ENCODE results near the gene PRKCH. TPM values are rescaled to one million over a fixed set of nuclear protein-coding genes. Genes with fewer than 3 reads are reported as not detected.

Gene PRKCH
- 5.9 and 17.2 TPM in 2 replicates for total RNA-seq (2012; rRNA removed)

DNA sequence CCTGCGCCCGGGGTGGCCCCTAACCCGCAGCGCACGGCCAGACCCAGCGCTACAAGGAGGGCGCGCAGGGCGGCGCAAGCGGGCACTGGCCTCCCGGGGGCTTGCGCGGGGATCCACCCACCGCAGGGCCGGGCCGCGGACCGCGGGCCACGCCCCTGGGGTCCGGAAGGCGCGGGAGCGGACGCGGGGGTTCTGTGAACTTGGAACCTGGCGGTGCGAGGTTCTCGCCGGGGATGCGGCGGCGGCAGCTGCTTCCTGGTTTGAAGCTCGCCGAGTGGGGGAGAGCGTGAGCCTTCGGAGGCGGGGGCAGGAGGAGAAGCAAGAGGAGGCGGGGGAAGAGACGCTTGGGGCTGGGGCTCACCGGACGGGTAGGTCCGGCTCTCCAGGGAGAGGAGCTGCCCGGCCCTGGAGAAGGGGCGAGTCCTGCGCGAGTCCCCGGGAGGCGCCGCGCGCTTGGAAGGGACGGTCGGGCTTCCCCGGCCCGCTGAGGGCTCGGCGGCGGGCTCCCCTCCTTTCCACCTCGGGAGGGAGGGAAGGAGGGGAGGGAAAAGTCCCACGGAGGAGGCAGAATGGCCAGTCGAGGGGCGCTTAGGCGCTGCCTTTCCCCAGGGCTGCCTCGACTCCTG, at the start of gene PRKCH:
TSS of gene PRKCH (plus strand) at position 195 of the 626 bp plus-strand sequence. CDS start 523 bp downstream, outside the sequence.
- peak within 1 kb of the TSS; percentile 51 for H3K9ac ChIP-seq (ENCODE audit: low read depth, low read length)
- peaks cover 14% of the 10 kb centered on the region for H3K4me1 ChIP-seq (ENCODE audit: control insufficient read depth, insufficient read depth, low read length)
- H3K9me3 ChIP-seq (replicated peaks; ENCODE audit: low read length), result no peaks in the 10 kb centered on the region
- H3K36me3 ChIP-seq (ENCODE audit: insufficient read depth, low read length), result no peaks in the 10 kb centered on the region
- peaks cover 65% of the 10 kb centered on the region for H3K27me3 ChIP-seq (ENCODE audit: control insufficient read depth, insufficient read depth, low read length)
- H3K4me3 ChIP-seq (ENCODE audit: low read length), result peak within 1 kb of the TSS; percentile 76
- H3K4me2 ChIP-seq (ENCODE audit: low read length), result peak within 1 kb of the TSS; percentile 97

DNA sequence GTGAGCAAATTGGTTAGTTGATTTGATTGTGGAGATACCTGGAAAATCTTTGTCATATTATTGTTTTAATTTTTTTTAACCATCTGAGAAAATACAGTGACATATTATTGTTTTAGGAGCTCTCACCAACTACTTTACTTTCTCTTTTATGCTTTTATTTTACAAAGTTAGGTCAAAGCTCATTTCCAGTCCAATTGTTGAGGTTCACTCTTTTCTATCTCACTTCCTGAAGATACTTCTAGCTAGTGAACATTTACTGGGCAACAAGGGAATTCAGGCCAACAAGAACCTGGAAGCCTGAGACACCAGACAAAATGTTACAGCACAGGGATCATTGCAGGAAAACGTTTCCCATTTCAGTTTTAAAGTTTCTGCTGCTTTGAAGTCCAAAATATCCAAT, 44.1 kb upstream of the PRKCH start:
- Histone ChIP-seq H3K36me3 (ENCODE audit: insufficient read depth, low read length) (no peaks in the 10 kb centered on the region), H3K9me3 (replicated peaks; ENCODE audit: low read length) (no peaks in the 10 kb centered on the region), H3K4me2 (ENCODE audit: low read length) (no peak overlapping the region), H3K9ac (ENCODE audit: low read depth, low read length) (no peak overlapping the region), H3K4me1 (ENCODE audit: control insufficient read depth, insufficient read depth, low read length) (peaks cover 17% of the 10 kb centered on the region), H3K27me3 (ENCODE audit: control insufficient read depth, insufficient read depth, low read length) (peaks cover 19% of the 10 kb centered on the region), H3K4me3 (ENCODE audit: low read length) (no peak overlapping the region)

DNA sequence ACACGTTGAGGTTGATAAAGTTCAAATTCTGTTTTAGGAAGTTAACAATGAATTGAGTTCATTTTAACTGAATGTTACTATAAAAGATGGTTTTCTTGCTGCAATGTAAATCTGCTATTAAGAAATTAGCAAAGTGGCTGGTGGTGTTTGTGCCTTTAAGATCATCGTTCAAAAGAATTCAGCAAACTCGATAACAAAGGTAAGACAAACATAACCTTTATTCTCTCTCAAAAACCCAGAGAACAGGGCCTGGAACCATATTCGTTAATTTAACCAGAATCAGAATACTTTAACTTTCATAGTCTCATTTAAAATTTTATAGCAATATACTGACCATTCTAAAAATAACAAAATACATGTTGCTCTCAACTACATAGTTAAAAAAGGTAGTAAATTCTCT, 43.6 kb upstream of the PRKCH start:
- Histone ChIP-seq H3K4me1 (ENCODE audit: control insufficient read depth, insufficient read depth, low read length) (peaks cover 14% of the 10 kb centered on the region), H3K9ac (ENCODE audit: low read depth, low read length) (no peak overlapping the region), H3K27me3 (ENCODE audit: control insufficient read depth, insufficient read depth, low read length) (peaks cover 19% of the 10 kb centered on the region), H3K4me2 (ENCODE audit: low read length) (no peak overlapping the region), H3K36me3 (ENCODE audit: insufficient read depth, low read length) (no peaks in the 10 kb centered on the region), H3K9me3 (replicated peaks; ENCODE audit: low read length) (no peaks in the 10 kb centered on the region), H3K4me3 (ENCODE audit: low read length) (no peak overlapping the region)

DNA sequence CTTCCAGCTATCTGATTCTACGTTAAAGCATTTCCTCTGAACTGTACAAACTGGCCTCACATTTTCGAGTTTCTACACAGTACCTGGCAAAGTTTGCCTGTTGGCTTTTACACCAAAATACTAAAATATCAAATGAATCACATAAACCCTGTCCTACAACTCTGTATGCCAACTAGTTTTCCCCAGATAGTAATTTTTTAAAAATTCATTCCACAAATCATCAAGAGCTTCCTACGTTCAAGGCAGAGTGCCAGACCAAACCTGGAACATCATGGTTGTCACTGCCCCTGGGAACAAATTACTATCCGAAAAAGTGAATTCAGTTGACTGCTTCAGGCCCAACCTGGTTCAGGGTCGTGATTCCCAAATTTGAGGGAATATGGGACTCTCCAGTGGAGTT, 42.3 kb upstream of the PRKCH start:
- no peak overlapping the region for H3K9ac ChIP-seq (ENCODE audit: low read depth, low read length)
- H3K4me2 ChIP-seq (ENCODE audit: low read length), result no peak overlapping the region
- no peaks in the 10 kb centered on the region for H3K9me3 ChIP-seq (replicated peaks; ENCODE audit: low read length)
- no peaks in the 10 kb centered on the region for H3K36me3 ChIP-seq (ENCODE audit: insufficient read depth, low read length)
- H3K4me1 ChIP-seq (ENCODE audit: control insufficient read depth, insufficient read depth, low read length), result peaks cover 14% of the 10 kb centered on the region
- H3K27me3 ChIP-seq (ENCODE audit: control insufficient read depth, insufficient read depth, low read length), result peaks cover 19% of the 10 kb centered on the region
- no peak overlapping the region for H3K4me3 ChIP-seq (ENCODE audit: low read length)

DNA sequence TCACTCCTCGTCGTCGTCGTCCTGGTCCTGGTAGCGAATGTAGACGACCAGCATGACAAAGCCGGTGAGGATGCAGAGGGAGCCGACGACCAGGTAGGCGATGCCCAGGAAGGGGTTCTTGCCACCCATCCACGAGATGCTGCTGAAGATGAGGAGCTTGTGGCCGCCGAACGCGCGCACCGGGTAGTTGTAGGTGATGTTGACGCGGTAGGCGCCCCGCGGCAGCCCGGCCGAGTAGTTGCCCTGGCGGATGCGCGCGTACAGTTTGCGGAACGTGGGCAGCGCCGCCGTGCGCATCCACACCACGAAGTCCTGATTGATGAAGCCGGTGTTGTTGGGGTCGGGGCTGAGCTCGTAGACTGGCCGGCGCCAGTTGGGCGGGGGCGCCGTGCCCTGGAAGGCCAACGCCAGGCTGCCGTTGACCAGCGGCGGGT, 41.3 kb upstream of the PRKCH start:
- peaks cover 17% of the 10 kb centered on the region for H3K4me1 ChIP-seq (ENCODE audit: control insufficient read depth, insufficient read depth, low read length)
- H3K27me3 ChIP-seq (ENCODE audit: control insufficient read depth, insufficient read depth, low read length), result peaks cover 13% of the 10 kb centered on the region
- H3K4me3 ChIP-seq (ENCODE audit: low read length), result peak overlapping the region; percentile 77
- peak overlapping the region; percentile 94 for H3K4me2 ChIP-seq (ENCODE audit: low read length)
- H3K9me3 ChIP-seq (replicated peaks; ENCODE audit: low read length), result no peaks in the 10 kb centered on the region
- H3K9ac ChIP-seq (ENCODE audit: low read depth, low read length), result peak overlapping the region; percentile 81
- H3K36me3 ChIP-seq (ENCODE audit: insufficient read depth, low read length), result no peaks in the 10 kb centered on the region

DNA sequence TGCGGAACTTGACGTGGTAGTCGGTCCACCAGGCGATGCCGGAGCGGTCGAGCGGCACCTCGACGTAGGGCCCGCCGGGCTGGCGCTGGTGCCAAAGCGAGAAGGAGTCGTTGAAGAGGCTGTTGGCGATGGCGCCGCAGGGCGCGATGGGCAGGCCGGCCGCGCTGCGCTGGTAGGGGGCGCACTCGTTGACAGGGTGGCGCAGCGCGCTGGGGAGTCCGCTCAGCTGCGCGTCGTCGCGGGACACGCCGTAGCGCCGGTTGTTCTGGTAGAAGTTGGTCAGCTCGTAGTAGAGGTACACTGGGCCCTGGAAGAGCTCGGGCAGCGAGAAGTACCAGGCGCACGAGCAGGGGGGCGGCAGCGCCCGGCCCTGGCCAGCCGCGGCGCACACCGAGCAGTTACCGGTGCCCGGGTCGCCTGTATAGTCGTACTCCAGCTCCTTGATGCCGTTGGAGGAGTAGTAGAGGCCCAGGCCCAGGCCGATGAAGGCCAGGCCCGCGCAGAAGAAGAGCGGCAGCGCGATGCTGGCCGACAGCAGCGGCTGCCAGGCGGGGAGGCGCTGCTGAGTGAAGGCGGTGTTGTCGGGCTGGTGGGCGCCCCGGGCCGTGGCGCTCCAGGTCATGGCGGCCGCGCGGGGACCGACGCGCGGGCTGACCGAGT, 40.7 kb upstream of the PRKCH start:
- Histone ChIP-seq H3K4me3 (ENCODE audit: low read length) (peak overlapping the region; percentile 77), H3K9ac (ENCODE audit: low read depth, low read length) (peak overlapping the region; percentile 81), H3K9me3 (replicated peaks; ENCODE audit: low read length) (no peaks in the 10 kb centered on the region), H3K36me3 (ENCODE audit: insufficient read depth, low read length) (no peaks in the 10 kb centered on the region), H3K4me2 (ENCODE audit: low read length) (peak overlapping the region; percentile 94), H3K4me1 (ENCODE audit: control insufficient read depth, insufficient read depth, low read length) (peaks cover 22% of the 10 kb centered on the region), H3K27me3 (ENCODE audit: control insufficient read depth, insufficient read depth, low read length) (peaks cover 11% of the 10 kb centered on the region)

DNA sequence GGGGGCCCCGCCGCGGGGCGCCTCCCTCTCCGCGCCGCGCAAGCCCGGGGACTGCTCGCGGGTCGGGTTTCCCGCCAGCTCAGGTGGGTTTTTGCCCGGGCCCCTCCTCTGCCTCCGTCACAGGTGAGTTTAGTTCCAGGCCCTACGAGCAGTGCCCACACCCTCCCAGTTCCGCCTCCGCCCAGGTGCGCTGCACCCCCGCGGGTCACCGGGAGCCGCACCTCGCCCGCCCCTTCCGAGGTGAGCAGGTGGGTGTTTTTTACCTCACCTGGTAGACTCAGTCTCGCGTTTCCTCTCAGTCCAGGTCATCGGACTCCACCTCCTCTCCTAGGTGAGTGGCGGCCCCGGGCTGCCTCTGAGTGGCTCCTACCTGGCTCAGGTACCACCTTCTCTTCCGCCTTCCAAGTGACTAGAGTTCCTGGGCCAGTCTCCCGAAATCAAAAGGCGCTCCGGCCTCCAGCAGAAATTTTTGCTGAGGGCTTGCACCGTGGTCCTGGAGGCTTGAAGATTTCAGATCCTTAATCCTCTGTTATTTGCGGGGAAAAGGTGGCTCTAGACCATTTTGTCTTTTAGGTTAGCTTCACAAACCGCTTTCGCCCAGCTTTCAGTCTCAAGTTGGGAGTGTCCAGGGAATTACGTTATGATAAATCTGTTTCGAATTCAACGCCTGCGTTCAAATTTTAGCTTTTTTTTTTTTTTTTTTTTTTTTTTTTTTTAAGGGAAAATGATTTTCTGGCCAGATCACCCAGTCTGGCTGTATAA, 40.0 kb upstream of the PRKCH start, which contains the start of gene TMEM30B:
TSS of gene TMEM30B (minus strand) at position 153 of the 762 bp plus-strand sequence. CDS start 191 bp downstream, outside the sequence.
- Histone ChIP-seq H3K9ac (ENCODE audit: low read depth, low read length) (peak within 1 kb of the TSS; percentile 81), H3K4me3 (ENCODE audit: low read length) (peak within 1 kb of the TSS; percentile 77), H3K36me3 (ENCODE audit: insufficient read depth, low read length) (no peaks in the 10 kb centered on the region), H3K9me3 (replicated peaks; ENCODE audit: low read length) (no peaks in the 10 kb centered on the region), H3K4me2 (ENCODE audit: low read length) (peak within 1 kb of the TSS; percentile 94), H3K4me1 (ENCODE audit: control insufficient read depth, insufficient read depth, low read length) (peaks cover 27% of the 10 kb centered on the region), H3K27me3 (ENCODE audit: control insufficient read depth, insufficient read depth, low read length) (peaks cover 11% of the 10 kb centered on the region)

DNA sequence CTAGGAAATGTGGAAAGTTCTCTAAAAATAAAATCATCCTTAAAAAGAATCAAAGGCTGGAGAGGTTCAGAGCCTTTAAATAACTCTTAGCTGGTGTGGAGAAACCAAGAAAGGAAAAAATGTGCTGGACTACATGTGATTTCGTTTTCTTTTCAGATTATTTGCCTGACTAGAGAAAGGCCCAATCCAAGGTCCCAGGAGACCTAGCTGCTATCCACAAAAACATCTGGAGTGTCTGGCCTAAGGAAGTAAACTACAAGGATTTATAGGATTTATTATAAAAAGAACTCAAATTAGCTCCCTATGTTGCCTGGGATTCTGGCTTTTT, 39.5 kb upstream of the PRKCH start:
- no peak overlapping the region for H3K4me3 ChIP-seq (ENCODE audit: low read length)
- H3K27me3 ChIP-seq (ENCODE audit: control insufficient read depth, insufficient read depth, low read length), result peaks cover 11% of the 10 kb centered on the region
- no peaks in the 10 kb centered on the region for H3K9me3 ChIP-seq (replicated peaks; ENCODE audit: low read length)
- H3K9ac ChIP-seq (ENCODE audit: low read depth, low read length), result no peak overlapping the region
- H3K4me1 ChIP-seq (ENCODE audit: control insufficient read depth, insufficient read depth, low read length), result peaks cover 27% of the 10 kb centered on the region
- H3K36me3 ChIP-seq (ENCODE audit: insufficient read depth, low read length), result no peaks in the 10 kb centered on the region
- no peak overlapping the region for H3K4me2 ChIP-seq (ENCODE audit: low read length)

DNA sequence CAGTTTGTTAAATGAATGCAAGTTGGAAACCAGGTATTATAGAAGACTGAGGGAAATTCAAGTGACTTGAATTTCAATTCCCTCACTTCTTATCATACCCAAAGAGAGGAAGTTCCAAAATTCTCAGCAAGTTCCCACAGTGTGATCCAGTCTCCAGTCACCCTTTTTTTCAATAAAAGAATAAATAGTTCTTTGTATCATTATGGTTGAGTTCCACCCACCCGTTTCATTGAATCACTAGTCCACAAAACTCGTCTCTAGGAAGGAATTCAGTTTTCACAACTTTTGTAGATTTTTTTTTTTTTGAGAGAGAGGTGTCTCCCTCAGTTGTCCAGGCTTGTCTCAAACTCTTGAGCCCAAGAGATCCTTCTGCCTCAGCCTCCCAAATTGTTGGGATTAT, 38.6 kb upstream of the PRKCH start:
- Histone ChIP-seq H3K4me3 (ENCODE audit: low read length) (no peak overlapping the region), H3K4me2 (ENCODE audit: low read length) (no peak overlapping the region), H3K9me3 (replicated peaks; ENCODE audit: low read length) (no peaks in the 10 kb centered on the region), H3K9ac (ENCODE audit: low read depth, low read length) (no peak overlapping the region), H3K4me1 (ENCODE audit: control insufficient read depth, insufficient read depth, low read length) (peaks cover 27% of the 10 kb centered on the region), H3K36me3 (ENCODE audit: insufficient read depth, low read length) (no peaks in the 10 kb centered on the region), H3K27me3 (ENCODE audit: control insufficient read depth, insufficient read depth, low read length) (peaks cover 11% of the 10 kb centered on the region)

DNA sequence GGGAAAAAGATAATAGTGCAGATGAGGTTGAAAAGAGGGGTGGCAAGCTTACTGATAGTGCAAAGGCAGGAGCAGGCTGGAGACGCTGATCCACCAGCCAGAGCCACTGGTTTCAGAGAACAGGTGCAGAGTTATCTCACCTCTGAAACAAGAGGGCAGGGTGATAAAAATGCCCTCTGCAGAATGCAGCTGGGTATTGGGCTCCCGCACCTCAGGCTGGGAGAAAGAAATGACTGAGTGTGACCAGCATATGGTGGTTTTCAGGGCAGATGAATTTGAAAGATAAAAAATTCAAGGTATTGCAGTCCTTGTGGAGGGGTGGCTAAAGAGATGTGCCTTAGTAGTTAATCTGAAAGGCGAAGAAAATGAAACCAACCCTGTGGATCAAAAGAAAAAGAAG, 37.4 kb upstream of the PRKCH start:
- Histone ChIP-seq H3K36me3 (ENCODE audit: insufficient read depth, low read length) (no peaks in the 10 kb centered on the region), H3K9ac (ENCODE audit: low read depth, low read length) (no peak overlapping the region), H3K27me3 (ENCODE audit: control insufficient read depth, insufficient read depth, low read length) (peaks cover 11% of the 10 kb centered on the region), H3K4me1 (ENCODE audit: control insufficient read depth, insufficient read depth, low read length) (peaks cover 27% of the 10 kb centered on the region), H3K4me3 (ENCODE audit: low read length) (no peak overlapping the region), H3K9me3 (replicated peaks; ENCODE audit: low read length) (no peaks in the 10 kb centered on the region), H3K4me2 (ENCODE audit: low read length) (no peak overlapping the region)

DNA sequence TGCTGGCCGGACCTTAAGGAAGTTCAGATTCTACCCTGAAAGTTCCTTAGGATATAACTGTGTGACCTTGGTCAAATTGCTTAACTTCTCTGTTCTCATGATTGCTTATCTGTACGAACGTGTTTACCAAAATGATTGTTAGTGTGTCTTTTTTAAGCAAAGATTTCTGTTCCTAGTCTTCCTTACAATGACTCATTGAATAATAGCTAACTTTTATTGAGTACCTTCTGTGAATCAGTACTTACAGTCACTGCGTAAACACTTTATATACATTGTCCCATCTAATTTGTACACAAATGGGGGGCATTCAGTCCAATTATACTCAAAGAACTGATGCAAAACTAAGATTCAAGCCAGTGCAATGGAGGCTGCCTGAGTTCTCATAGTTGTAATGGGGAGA, 36.0 kb upstream of the PRKCH start:
- peaks cover 21% of the 10 kb centered on the region for H3K4me1 ChIP-seq (ENCODE audit: control insufficient read depth, insufficient read depth, low read length)
- no peak overlapping the region for H3K9ac ChIP-seq (ENCODE audit: low read depth, low read length)
- no peak overlapping the region for H3K4me2 ChIP-seq (ENCODE audit: low read length)
- H3K36me3 ChIP-seq (ENCODE audit: insufficient read depth, low read length), result no peaks in the 10 kb centered on the region
- H3K27me3 ChIP-seq (ENCODE audit: control insufficient read depth, insufficient read depth, low read length), result no peaks in the 10 kb centered on the region
- no peak overlapping the region for H3K4me3 ChIP-seq (ENCODE audit: low read length)
- H3K9me3 ChIP-seq (replicated peaks; ENCODE audit: low read length), result no peaks in the 10 kb centered on the region

Data from skeletal muscle satellite cell (primary cell).